Measurements from ENCODE around the gene HOXC13.

HOXC13 gene

GRCh38 chr12:53958128-53958527 is 19.5 kb downstream of the HOXC13 start:
- TF ChIP-seq POLR2AphosphoS5 (IDR thresholded peaks at IDR 0.05; ENCODE audit: low read depth, low read length) (no peak), TAF1 (IDR thresholded peaks at IDR 0.05; ENCODE audit: borderline replicate concordance, low read depth, low read length) (no peak), POLR2A (IDR thresholded peaks at IDR 0.05; ENCODE audit: low read depth, low read length) (no peak)
- FAIRE-seq (no peak), DNase-seq (ENCODE audit: insufficient read length) (no peak)

GRCh38 chr12:53959314-53959713 is 20.7 kb downstream of the HOXC13 start:
- no peak for TF ChIP-seq TAF1 (IDR thresholded peaks at IDR 0.05; ENCODE audit: borderline replicate concordance, low read depth, low read length)
- no peak for TF ChIP-seq POLR2AphosphoS5 (IDR thresholded peaks at IDR 0.05; ENCODE audit: low read depth, low read length)
- no peak for TF ChIP-seq POLR2A (IDR thresholded peaks at IDR 0.05; ENCODE audit: low read depth, low read length)
- DNase-seq (ENCODE audit: insufficient read length), result no peak
- FAIRE-seq, result no peak

GRCh38 chr12:53960187-53961024 is 21.8 kb downstream of the HOXC13 start:
- TF ChIP-seq TAF1 (IDR thresholded peaks at IDR 0.05; ENCODE audit: borderline replicate concordance, low read depth, low read length) (no peak), POLR2A (IDR thresholded peaks at IDR 0.05; ENCODE audit: low read depth, low read length) (no peak), POLR2AphosphoS5 (IDR thresholded peaks at IDR 0.05; ENCODE audit: low read depth, low read length) (no peak)
- FAIRE-seq (no peak), DNase-seq (ENCODE audit: insufficient read length) (no peak)

- DNase-seq (ENCODE audit: insufficient read length), result no peak
- FAIRE-seq, result no peak
Measured at GRCh38 chr12:53961025-53961761, 22.6 kb downstream of the HOXC13 start.

GRCh38 chr12:53963005-53963404 is 24.4 kb downstream of the HOXC13 start:
- FAIRE-seq, result no peak
- TF ChIP-seq POLR2A (IDR thresholded peaks at IDR 0.05; ENCODE audit: low read depth, low read length), result no peak
- TF ChIP-seq POLR2AphosphoS5 (IDR thresholded peaks at IDR 0.05; ENCODE audit: low read depth, low read length), result no peak
- TF ChIP-seq TAF1 (IDR thresholded peaks at IDR 0.05; ENCODE audit: borderline replicate concordance, low read depth, low read length), result no peak

More at GRCh38 chr12:53961025-53961761, 22.6 kb downstream of the HOXC13 start:
- TF ChIP-seq POLR2AphosphoS5 (IDR thresholded peaks at IDR 0.05; ENCODE audit: low read depth, low read length) (no peak), POLR2A (IDR thresholded peaks at IDR 0.05; ENCODE audit: low read depth, low read length) (no peak), TAF1 (IDR thresholded peaks at IDR 0.05; ENCODE audit: borderline replicate concordance, low read depth, low read length) (no peak)

GRCh38 chr12:53963434-53964314 is 25.0 kb downstream of the HOXC13 start:
- FAIRE-seq (no peak), DNase-seq (ENCODE audit: insufficient read length) (no peak)
- no peak for TF ChIP-seq TAF1 (IDR thresholded peaks at IDR 0.05; ENCODE audit: borderline replicate concordance, low read depth, low read length)
- no peak for TF ChIP-seq POLR2A (IDR thresholded peaks at IDR 0.05; ENCODE audit: low read depth, low read length)
- TF ChIP-seq POLR2AphosphoS5 (IDR thresholded peaks at IDR 0.05; ENCODE audit: low read depth, low read length), result no peak

More at GRCh38 chr12:53963005-53963404, 24.4 kb downstream of the HOXC13 start:
- DNase-seq (ENCODE audit: insufficient read length), result no peak

- no peak for TF ChIP-seq POLR2AphosphoS5 (IDR thresholded peaks at IDR 0.05; ENCODE audit: low read depth, low read length)
- TF ChIP-seq TAF1 (IDR thresholded peaks at IDR 0.05; ENCODE audit: borderline replicate concordance, low read depth, low read length), result no peak
- TF ChIP-seq POLR2A (IDR thresholded peaks at IDR 0.05; ENCODE audit: low read depth, low read length), result no peak
- no peak for FAIRE-seq
- no peak for DNase-seq (ENCODE audit: insufficient read length)
Measured at GRCh38 chr12:53964315-53964713, 25.7 kb downstream of the HOXC13 start.

GRCh38 chr12:53965281-53966084 is 26.9 kb downstream of the HOXC13 start:
- TF ChIP-seq POLR2AphosphoS5 (IDR thresholded peaks at IDR 0.05; ENCODE audit: low read depth, low read length) (no peak), POLR2A (IDR thresholded peaks at IDR 0.05; ENCODE audit: low read depth, low read length) (no peak), TAF1 (IDR thresholded peaks at IDR 0.05; ENCODE audit: borderline replicate concordance, low read depth, low read length) (no peak)
- no peak for DNase-seq (ENCODE audit: insufficient read length)
- FAIRE-seq, result no peak

GRCh38 chr12:53966085-53966384 is 27.4 kb downstream of the HOXC13 start:
- FAIRE-seq (no peak), DNase-seq (ENCODE audit: insufficient read length) (no peak)
- TF ChIP-seq POLR2AphosphoS5 (IDR thresholded peaks at IDR 0.05; ENCODE audit: low read depth, low read length) (no peak), TAF1 (IDR thresholded peaks at IDR 0.05; ENCODE audit: borderline replicate concordance, low read depth, low read length) (no peak), POLR2A (IDR thresholded peaks at IDR 0.05; ENCODE audit: low read depth, low read length) (no peak)

- TF ChIP-seq POLR2AphosphoS5 (IDR thresholded peaks at IDR 0.05; ENCODE audit: low read depth, low read length) (no peak), POLR2A (IDR thresholded peaks at IDR 0.05; ENCODE audit: low read depth, low read length) (no peak), TAF1 (IDR thresholded peaks at IDR 0.05; ENCODE audit: borderline replicate concordance, low read depth, low read length) (no peak)
- no peak for FAIRE-seq
- no peak for DNase-seq (ENCODE audit: insufficient read length)
Measured at GRCh38 chr12:53966385-53967133, 27.9 kb downstream of the HOXC13 start.
